ENCODE data around the gene TWNK.
A peak's percentile ranks its signal among the peaks of the same experiment; 100 is the strongest.

The TWNK gene

DNA sequence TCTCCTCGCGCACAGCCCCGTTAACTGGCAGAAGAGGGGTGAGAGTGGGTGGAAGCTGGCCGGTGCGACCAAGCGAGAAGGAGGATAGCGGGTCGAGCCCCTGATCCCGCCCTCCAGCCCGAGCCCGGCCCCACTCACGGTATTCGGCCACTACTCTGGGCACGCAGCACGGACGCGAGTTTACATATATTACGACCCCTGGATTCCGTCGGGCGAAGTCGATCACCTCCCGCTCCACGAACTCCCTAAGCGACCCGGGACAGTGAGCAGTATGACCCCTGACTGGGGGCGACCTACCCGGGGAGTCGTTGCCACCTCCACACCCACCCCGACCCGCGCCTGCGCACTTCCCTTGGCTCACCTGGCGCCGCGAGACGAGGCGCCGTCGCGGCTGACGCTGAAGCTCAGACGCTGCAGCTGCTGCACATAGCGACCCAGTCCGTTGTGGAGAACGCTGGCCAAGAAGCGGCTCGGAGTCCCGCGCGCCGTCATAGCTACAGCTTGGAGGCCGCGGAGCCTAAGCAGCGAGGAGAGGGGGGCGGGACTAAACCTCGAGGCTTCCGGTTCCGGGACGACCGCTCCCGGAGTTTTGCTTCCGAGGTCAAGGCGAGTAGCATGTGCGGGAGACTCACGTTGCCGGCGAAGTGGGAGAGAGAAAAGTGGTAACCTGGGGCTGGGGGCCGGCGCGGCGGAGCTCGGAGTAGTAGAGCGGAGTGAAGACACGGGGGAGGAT, at the start of gene TWNK, which contains the start of gene MRPL43:
Gene TWNK, plus strand, starts transcription at position 592 of the 733 bp plus-strand sequence. CDS start 668 bp downstream, outside the sequence.
Gene MRPL43, minus strand, starts transcription at position 546 of the 733 bp plus-strand sequence. Its CDS starts 54 bp downstream, at position 492.
- DNase-seq, result peak; percentile 84 to 92 (median 89)

DNA sequence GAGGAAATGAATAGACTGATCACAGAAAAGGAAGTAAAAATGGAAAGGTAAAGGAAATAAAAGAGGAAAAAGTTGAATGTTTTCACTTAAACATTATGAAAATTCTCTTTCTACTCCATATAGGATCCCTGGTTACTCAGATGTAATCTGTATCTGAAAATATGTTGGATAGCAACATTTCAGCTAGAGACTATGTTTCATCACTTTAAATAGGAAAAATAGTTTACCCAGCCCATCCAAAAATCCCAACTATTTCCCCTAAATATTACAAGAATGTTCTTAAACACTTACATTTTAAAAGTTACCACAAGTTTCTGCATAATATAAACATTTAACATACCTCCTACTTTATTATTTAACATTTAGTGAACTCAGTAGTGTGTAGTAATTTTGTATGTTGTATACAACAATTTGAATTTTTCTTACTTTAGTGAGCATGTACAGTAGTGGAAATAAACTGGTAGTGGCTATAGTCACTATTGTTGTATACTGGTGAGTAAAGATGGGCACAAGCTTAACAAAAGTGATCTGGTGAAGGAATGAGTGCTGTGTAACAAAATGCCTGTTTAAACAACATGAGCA, 47.5 kb upstream of the TWNK start:
- no peak for DNase-seq

DNA sequence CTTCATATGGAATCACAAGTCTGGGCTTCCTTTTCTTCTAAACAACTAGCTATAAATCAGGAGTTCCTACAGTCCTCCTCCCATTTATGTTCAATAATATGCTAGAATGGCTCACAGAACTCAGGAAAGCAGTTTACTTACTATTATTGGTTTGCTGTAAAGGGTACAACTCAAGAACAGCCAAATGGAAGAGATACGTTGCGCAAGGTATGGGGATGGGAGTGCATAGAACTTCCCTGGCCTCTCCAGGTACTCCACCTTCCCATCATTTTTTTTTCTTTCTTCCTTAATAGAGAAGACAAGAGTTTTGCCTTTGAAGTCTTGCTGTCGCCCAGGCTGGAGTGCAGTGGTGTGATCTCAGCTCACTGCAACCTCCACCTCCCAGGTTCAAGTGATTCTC, 45.1 kb upstream of the TWNK start:
- no peak for DNase-seq

DNA sequence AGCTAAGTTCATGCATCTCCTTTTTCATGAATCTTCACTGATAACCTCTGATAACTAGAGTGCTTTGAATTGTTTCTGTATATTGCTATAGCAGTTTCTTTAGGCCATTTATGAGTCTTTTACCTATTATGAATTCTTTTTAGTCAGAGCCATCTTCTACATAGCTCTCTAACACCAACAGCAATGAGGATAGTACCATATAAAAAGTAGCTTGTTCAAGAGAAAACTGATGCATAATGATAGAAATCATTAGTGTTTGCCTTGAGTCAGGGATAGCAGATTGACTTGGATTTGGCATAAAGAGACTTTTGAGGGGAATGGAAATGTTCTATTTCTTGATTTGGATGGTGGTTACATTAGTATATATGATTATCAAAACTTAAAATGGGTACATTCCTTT, 43.8 kb upstream of the TWNK start:
- DNase-seq, result no peak

DNA sequence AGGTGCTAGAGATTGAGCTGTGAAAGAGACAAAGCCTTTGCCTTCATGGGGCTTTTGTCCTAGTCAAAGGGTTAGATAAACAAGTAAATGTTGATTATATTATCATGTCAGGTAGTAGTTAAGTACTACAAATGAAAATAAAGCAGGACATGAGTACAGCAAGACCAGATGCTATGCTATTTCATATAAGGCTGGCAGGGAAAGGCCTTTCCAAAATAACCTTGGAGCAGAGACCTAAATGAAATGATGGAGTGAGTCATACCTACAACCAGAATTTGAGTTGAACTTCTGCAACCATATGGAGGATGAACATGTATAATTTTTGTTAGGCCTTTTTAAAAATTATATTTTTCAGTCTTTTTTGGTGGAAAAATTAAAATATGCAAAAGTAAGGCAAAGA, 41.6 kb upstream of the TWNK start:
- DNase-seq, result no peak

DNA sequence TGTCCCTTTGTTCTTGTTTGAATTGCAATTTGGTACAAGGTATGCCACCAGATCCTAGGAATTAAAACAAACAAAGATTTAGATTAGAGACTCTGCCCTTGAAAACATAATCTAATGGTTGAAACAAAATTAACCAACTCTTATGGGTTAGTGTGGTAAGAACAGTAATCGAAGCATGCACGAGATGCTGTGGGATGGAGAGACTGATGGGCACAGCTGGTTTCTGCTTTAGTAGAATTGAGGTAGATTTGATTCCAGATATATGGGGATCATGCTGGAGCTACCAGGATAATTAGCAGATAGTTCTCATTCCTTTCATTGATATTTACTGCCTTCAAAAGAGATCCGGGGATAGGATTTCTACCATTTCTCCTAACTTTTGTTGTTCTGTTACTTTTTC, 38.4 kb upstream of the TWNK start:
- DNase-seq, result peak in 1 of 3 donors; percentile 12

DNA sequence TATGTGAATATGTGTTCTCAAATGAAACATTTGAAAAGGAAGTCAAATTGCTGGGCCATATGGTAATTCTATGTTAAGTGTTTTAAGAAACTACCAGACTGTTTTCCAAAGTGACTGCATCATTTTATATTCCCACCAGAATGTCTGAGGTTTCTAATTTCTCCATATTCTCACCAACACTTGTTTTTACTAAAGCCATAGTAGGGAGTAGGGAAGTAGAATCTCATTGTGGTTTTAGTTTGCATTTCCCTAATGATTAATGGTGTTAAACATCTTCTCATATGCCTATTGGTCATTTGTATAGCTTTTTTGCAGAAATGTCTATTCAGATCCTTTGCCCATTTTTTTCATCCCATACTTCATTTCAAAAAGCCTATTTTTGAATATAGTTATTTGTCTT, 27.1 kb upstream of the TWNK start:
- peak; percentile 25 to 77 (median 77) for DNase-seq

DNA sequence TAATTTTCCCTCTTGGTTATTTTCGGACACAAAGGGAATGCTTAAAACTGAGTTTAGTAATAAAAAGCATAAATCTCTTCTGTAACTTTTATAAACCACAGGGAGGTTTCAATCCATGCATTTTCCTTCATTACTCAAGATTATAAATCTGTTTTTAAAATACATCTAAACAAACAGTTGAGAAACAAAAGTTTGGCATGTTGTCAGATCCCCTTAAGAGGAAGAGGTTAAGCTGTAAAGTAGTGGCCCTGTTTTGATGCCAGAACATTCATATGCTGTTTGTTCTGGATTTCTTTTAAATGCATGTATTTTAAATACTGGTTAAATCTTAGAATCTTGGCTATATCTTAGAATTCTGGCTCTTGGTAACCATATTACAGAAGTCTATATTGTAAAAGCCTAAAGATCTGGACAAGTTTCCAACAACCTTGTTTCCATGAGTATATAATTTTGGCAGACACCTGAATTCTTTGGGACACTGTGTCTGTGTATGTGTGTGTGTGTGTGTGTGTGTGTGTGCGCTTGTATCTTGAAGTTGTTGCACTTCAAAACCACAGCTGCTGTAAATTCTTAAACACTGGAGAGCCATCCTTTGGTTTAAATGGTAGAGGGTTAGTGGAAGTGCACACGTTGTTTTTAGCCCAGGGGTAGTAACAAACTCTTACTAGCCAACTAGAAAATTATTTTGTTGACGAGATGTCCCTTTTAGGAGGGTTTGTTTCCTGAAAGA, 24.8 kb upstream of the TWNK start:
- no peak for DNase-seq

DNA sequence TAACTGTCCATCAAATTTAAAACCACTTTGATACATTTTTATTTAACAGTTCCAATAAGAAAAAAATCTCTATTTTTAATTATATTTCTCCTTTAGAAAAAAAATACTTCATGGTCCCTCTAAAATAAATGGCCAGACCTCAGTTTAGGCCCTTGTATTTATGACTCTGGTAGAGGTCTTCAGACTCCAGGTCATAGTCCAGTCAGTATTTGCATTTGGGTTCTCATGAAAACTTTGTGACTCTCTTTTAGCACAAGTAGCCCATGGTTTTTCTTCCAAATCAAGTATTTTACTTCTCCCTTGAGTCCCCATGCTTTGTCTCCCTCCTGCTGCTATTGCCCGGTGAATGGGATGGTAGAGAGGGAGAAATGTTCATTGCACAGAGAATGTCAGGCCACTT, 23.5 kb upstream of the TWNK start:
- no peak for DNase-seq

DNA sequence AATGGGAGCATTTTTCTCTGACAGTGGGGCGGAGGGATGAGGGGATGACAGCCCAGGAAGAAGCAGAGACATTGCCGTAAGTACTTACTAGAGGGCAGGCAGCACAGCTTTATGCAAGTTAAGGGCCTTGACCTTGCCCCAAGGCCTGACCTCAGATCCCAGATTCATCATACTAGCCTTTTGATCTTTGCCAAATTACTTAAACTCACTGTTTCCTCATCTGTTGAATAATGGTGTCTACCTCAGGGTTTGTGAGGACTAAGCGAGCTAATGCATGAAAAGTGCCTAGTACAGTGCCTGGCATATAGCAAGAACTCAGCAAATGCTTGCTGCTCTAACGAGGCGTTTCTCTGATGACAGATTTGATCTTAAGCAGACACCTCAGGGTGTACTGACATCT, 21.5 kb upstream of the TWNK start:
- no peak for DNase-seq

DNA sequence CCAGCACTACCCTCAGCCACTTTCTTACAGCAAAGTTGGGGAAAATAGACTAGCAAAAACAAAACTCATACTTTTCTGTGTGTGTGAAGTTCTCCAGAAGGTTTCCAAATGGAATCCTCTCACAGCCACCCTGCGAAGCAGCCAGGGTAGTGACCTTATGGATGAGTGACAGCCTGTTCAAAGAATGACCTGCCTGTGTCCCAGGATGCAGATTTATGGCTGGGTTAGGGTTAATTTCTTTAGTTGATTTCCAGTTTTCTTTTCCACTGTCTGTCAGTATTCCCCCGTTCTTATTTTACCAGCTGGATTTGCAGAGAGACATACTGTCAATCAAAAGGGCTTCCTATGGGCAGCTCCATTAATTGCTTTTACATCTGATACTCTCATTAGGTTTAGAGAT, 20.5 kb upstream of the TWNK start:
- DNase-seq, result no peak

DNA sequence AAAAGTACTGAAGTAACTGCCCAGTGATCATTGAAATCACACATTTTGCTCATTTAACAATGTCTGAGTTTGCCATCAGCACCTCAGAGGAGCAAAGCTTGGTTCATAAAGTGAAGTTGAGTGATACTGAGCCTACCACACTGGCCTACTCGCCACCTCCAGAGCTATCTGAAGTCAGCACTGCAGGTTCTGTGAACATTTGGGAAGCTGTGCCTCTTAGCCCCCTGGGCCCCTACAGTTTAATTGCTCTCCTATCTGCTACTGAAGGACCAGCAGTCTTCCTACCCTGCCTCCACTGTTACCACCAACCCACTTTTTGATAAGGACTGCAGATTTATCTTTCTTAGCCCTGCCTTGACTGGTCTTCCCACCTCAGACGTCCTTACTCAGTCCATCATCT, 20.0 kb upstream of the TWNK start:
- DNase-seq, result no peak

DNA sequence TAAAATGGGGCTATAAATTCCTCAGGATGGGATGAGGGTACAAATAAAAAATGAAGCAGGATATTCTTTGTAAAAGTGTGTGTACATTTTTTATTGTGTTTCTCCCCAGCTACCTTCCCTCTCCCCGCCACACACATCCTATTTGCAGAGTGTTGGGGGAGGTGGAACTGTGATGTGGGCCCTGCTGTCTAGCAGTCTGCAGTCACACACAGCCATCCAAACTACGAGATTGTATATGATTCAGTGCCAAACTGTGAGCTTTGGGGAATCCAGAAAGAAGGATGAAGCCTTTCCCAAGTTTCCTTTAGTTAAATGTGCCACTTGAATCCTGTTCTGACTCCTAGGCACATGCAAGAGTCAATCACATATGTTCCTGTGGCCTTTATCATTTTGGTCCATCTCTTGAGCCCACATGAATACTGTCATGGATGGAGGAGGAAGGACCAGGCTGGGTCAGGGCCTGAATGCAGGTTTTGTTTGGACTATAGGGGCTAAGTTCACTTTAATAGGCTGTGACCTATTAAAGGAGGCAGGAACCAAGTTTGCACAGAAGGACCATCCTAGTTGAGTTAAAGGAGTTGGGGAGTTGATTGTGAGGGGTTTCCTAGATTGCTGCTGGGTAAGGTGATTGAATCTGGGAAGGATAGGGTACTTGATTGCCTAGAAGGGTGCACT, 19.1 kb upstream of the TWNK start:
- no peak for DNase-seq

DNA sequence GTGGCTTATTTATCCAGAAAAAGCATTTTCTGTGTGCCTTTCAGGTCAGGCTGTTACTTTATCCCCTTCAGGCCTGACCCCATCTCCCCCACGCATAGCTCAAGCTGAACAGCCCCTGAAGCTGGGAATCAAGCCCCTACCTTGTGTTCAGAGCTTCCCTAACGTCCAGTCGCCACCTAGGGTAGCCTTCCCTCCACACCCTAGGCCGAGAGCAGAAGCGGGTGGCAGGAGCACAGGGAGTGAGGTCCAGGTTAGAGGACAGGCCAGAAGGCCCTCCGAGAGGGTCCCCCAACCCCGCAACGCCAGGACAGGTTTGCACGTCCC, 18.5 kb upstream of the TWNK start:
- DNase-seq, result no peak

DNA sequence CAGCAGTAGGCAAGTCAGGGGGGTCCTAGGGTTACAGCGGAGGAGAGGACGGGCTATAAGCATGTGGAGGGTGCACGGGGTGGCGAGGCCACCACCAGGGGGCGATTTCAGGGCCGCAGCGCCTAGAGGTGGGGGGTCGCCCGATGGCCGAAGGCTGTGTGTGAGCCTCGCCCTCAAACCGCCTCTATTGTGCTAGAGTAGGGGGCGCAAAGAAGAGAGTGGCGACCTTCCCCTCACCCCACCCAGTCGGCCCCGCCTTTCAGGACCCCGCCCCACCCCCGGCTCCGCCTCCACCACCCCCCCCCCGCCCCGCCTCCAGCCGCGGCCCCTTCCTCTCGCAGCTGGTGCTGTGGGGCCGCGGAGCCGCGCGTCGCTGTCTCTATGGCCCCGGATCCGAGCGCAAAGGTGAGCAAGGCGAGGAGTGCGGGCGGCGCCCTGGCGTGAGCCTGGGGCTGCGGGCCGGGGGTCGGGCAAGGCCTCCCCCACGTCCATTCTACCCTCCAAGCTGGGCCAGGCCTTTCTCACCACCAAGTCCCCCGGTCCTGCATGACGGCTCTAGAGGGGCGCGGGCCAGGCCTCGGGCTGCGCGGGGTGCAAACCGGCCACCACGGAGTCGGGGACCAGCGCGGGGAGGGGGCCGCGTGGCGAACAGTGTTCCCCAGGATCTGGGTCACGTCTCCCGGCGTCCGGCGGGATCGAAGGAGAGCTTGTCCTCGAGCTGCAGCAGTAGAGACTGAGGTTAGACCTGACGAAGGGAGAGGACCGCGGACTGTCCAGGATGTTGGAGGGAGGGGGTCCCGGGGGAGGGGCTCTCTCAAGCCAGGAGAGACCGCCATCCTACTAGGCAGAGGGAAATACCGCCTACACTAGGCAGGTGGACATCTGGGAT, 17.9 kb upstream of the TWNK start, which contains the start of gene SEMA4G:
Gene SEMA4G, plus strand, starts transcription at position 318 of the 889 bp plus-strand sequence. CDS start 3,409 bp downstream, outside the sequence.
- peak; percentile 28 to 69 (median 32) for DNase-seq

DNA sequence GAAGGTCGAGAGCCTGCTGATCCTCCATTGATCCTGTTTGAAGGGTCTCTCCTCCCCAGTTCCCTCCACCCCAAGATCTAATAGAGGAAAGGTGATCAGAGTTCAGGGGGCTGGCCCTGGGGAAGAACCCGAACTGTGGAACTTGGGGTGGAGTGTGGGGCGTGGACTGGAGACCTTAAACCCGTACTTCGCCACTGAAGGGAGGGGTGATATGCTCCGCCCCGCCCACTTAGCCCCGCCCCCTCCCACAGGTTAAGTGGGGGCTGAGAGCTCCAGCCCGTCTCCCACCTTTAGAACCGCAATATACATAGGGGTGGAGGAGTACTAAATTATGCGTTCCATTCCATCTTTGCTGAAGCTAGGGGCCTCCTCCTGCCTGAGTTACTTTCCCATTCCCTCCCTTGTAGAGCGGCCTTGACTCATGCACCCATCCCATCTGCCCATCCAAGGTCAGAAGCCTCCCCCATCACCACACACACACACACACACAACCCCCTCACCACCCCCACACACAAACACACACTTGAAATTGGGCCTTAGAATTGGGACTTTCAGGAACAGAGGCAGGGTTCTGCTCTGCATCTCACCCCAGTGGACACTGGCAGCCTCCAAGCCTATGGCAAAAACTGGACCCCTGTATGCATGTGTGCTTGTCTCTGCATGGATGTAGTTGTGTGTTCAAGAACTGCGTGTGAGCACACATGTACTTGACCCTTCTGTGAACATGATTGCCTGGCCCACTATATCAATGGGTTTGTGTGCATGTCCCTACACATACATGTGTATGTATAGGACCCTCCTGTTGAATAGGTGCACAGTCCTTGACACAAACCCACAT, 17.0 kb upstream of the TWNK start:
- DNase-seq, result no peak

DNA sequence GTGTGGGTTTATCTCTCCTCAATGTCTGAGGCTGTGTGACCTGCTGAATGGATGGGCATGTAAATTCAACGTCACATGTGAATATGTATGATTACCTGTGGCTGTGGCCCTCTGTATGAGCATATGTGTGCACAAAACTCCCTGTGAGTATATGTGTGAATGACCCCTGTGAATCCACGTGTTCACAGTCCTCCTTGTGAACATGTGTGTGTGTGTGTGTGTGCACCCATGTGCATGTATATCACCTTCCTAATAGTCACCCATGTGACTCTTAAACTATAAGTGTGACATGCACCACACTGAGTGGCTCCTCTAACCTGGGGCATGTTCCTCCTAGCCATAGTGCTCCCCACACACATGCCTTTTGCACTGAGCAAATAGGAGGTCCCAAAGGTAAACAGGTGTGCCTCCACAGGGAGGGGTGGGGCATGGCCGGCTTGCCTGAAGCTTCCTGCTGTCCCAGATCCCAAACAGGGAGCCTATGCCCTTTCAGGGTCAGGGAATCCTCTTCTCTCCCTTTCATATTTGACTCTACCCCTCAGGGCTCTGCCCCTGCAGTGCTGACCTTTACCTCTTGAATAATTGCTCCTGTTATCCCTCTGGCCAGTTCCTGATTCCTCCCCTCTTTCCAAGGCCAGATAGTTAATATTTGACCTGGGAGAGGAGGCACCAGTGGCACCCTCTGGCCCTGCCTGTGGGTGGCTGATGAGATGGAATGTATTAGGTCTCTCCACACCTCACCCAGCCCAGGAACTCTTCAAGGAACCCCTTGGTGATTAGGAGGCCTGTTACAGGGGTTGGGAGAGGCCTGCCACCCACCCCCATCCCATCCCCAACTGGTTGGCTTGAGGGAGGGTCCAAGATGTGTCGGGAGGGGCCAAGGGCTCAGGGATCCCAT, 16.2 kb upstream of the TWNK start:
- DNase-seq, result no peak

DNA sequence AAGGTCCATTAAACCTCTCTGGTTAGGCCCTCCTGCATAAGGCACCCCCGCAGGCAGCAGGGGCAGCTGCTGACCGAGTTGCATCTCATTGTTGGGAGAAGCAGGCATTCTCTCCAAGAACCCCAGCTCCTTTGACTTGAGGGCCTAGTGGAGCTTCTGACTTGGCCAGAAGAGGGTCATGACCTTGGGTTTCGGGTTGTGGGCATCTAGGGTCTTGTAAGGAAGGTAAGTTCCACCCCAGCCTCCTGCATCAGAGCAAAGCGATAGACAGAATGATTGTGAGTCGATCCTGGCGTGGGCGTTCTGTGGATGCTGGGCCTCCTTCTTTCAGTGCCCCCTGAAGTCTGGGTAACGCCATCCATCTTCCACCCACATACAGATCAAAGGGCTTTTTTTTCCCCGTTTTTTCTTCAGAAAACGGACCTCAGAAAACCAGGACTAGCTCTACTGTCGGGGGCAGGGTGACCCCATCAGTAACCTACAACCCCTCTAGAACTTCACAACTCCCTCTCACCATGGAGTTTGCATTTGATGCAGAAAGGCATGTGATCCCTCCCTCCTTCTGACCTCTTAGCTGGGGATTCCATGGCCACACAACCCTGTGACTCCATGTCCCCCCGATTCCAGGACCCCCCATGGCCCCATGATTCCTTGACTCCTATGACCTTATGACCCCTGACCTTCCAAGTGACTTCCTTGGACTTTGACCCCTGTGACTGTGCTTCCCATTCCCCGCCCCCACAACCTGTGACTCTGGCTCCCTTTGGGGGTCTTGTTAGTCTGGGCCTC, 15.0 kb upstream of the TWNK start:
- no peak for DNase-seq

DNA sequence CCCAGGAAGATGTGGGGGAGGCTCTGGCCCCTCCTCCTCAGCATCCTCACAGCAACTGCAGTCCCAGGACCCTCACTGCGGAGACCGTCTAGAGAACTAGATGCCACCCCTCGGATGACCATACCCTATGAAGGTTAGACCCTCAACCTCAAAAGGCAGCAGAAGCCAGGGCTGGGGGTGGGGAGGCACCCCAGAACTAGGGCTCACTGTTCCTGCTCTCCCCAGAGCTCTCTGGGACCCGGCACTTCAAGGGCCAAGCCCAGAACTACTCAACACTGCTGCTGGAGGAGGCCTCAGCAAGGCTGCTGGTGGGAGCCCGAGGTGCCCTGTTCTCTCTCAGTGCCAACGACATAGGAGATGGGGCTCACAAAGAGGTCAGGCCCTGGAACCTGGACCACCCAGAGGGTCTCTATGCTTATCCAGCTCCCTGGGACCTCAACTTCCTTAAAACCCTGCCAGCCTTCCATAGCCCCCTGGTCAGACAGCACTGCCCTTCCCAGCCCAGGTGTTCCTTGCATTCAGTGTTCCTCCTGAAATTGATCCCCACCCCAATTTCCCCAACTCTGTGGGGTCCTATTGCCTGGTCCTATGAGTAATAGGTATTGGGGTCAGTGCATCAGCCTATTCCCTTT, 14.3 kb upstream of the TWNK start:
- no peak for DNase-seq
